ENCODE results near the gene LTBR. TPM values are rescaled to one million over a fixed set of nuclear protein-coding genes. Genes with fewer than 3 reads are reported as not detected.

The LTBR gene
- total and polyA plus RNA-seq, 4 donors = 6.8 to 43.5 (median 21.1) TPM

- H3K27ac ChIP-seq (ENCODE audit: low read depth, low read length) = no peak overlapping the region
- 85% methylated on average over 7 of the region's 8 CpGs for WGBS (ENCODE audit: insufficient coverage)
- no peak for DNase-seq (ENCODE audit: low read depth in 4 of 6, low spot score in 6 of 6)
These were observed 10.4 kb downstream of the LTBR start for GRCh38 chr12:6394398-6394797.

GRCh38 chr12:6396031-6396430 is 12.1 kb downstream of the LTBR start:
- no peak overlapping the region for H3K27ac ChIP-seq (ENCODE audit: low read depth, low read length)
- 36% methylated on average over 1 of the region's 2 CpGs for WGBS (ENCODE audit: insufficient coverage)

More at GRCh38 chr12:6394398-6394797, 10.4 kb downstream of the LTBR start:
- H3K4me3 ChIP-seq (ENCODE audit: low read depth, low read length) = no peak overlapping the region
- peaks cover 4% of the 10 kb centered on the region for H3K36me3 ChIP-seq (ENCODE audit: control insufficient read depth, insufficient read depth, low read length)
- H3K4me1 ChIP-seq (ENCODE audit: control insufficient read depth, insufficient read depth, low read length) = no peaks in the 10 kb centered on the region
- H3K27me3 ChIP-seq (ENCODE audit: control insufficient read depth, insufficient read depth, low read length) = no peaks in the 10 kb centered on the region
- no peaks in the 10 kb centered on the region for H3K9me3 ChIP-seq (ENCODE audit: control insufficient read depth, insufficient read depth, low read length)

GRCh38 chr12:6399884-6400644 is 16.1 kb downstream of the LTBR start:
- H3K4me1 ChIP-seq (ENCODE audit: control insufficient read depth, insufficient read depth, low read length) = no peaks in the 10 kb centered on the region
- DNase-seq (ENCODE audit: low read depth in 4 of 6, low spot score in 6 of 6) = no peak
- H3K27me3 ChIP-seq (ENCODE audit: control insufficient read depth, insufficient read depth, low read length) = no peaks in the 10 kb centered on the region
- no peaks in the 10 kb centered on the region for H3K9me3 ChIP-seq (ENCODE audit: control insufficient read depth, insufficient read depth, low read length)
- WGBS (ENCODE audit: insufficient coverage) = no CpG with 5 or more reads among the region's 7 CpGs
- H3K4me3 ChIP-seq (ENCODE audit: low read depth, low read length) = no peak overlapping the region
- no peak overlapping the region for H3K27ac ChIP-seq (ENCODE audit: low read depth, low read length)
- no peaks in the 10 kb centered on the region for H3K36me3 ChIP-seq (ENCODE audit: control insufficient read depth, insufficient read depth, low read length)

More at GRCh38 chr12:6396031-6396430, 12.1 kb downstream of the LTBR start:
- DNase-seq (ENCODE audit: low read depth in 4 of 6, low spot score in 6 of 6) = no peak
- Histone ChIP-seq H3K36me3 (ENCODE audit: control insufficient read depth, insufficient read depth, low read length) (peaks cover 1% of the 10 kb centered on the region), H3K27me3 (ENCODE audit: control insufficient read depth, insufficient read depth, low read length) (no peaks in the 10 kb centered on the region), H3K4me1 (ENCODE audit: control insufficient read depth, insufficient read depth, low read length) (no peaks in the 10 kb centered on the region), H3K9me3 (ENCODE audit: control insufficient read depth, insufficient read depth, low read length) (no peaks in the 10 kb centered on the region), H3K4me3 (ENCODE audit: low read depth, low read length) (no peak overlapping the region)

- Histone ChIP-seq H3K27me3 (ENCODE audit: control insufficient read depth, insufficient read depth, low read length) (no peaks in the 10 kb centered on the region), H3K4me1 (ENCODE audit: control insufficient read depth, insufficient read depth, low read length) (no peaks in the 10 kb centered on the region), H3K36me3 (ENCODE audit: control insufficient read depth, insufficient read depth, low read length) (no peaks in the 10 kb centered on the region), H3K9me3 (ENCODE audit: control insufficient read depth, insufficient read depth, low read length) (no peaks in the 10 kb centered on the region), H3K4me3 (ENCODE audit: low read depth, low read length) (no peak overlapping the region), H3K27ac (ENCODE audit: low read depth, low read length) (no peak overlapping the region)
- DNase-seq (ENCODE audit: low read depth in 4 of 6, low spot score in 6 of 6) = no peak
- WGBS (ENCODE audit: insufficient coverage) = no CpG with 5 or more reads among the region's 5 CpGs
These were observed 20.4 kb downstream of the LTBR start for GRCh38 chr12:6404390-6404789.

DNA sequence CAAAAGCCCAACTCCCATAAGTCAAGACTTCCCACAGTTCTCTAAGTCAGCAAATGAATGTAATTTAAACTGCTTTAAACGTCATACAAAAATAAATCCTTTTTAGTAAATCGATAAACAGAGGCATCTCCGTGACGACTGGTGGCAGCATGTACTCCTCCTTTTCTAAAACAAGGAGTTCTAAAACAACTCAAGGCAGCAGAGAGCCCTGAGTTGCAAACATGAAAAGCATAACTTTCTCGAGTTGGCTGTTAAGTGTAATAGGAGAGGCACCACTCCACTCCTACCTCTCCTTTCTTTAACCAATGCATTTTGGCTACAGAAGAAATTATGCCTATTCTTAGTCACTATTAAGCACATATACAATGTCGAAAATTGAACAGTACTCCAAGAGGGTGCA is 22.0 kb downstream of the LTBR start:
- Histone ChIP-seq H3K27ac (ENCODE audit: low read depth, low read length) (no peak overlapping the region), H3K27me3 (ENCODE audit: control insufficient read depth, insufficient read depth, low read length) (no peaks in the 10 kb centered on the region), H3K4me3 (ENCODE audit: low read depth, low read length) (no peak overlapping the region), H3K9me3 (ENCODE audit: control insufficient read depth, insufficient read depth, low read length) (no peaks in the 10 kb centered on the region), H3K4me1 (ENCODE audit: control insufficient read depth, insufficient read depth, low read length) (no peaks in the 10 kb centered on the region), H3K36me3 (ENCODE audit: control insufficient read depth, insufficient read depth, low read length) (no peaks in the 10 kb centered on the region)
- no peak for DNase-seq (ENCODE audit: low read depth in 4 of 6, low spot score in 6 of 6)
- WGBS (ENCODE audit: insufficient coverage) = no CpG with 5 or more reads among the region's 6 CpGs

- Histone ChIP-seq H3K36me3 (ENCODE audit: control insufficient read depth, insufficient read depth, low read length) (no peaks in the 10 kb centered on the region), H3K27me3 (ENCODE audit: control insufficient read depth, insufficient read depth, low read length) (no peaks in the 10 kb centered on the region), H3K4me1 (ENCODE audit: control insufficient read depth, insufficient read depth, low read length) (no peaks in the 10 kb centered on the region), H3K9me3 (ENCODE audit: control insufficient read depth, insufficient read depth, low read length) (no peaks in the 10 kb centered on the region), H3K4me3 (ENCODE audit: low read depth, low read length) (no peak overlapping the region), H3K27ac (ENCODE audit: low read depth, low read length) (no peak overlapping the region)
- 93% methylated on average over 3 of the region's 10 CpGs for WGBS (ENCODE audit: insufficient coverage)
- no peak for DNase-seq (ENCODE audit: low read depth in 4 of 6, low spot score in 6 of 6)
These were observed 23.4 kb downstream of the LTBR start for GRCh38 chr12:6407236-6407954.

DNA sequence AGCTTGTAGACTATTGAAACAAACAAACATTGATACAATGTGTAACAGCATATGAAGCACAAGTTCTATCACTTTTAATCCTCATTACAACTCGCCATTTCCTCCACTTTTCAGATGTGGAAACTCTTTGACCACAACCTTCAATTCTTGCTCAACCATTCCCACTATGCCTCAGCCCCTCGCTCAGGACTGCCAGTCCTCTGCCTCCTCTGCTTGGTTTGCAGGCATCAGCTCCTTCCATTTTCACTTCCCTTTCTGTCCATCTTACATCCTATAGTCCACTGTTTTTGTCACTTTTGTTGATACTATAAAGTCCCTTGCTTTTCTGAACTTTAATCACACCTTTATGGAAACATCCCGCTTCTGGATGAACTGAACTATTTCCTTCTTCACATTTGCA is 32.6 kb downstream of the LTBR start:
- no peak for DNase-seq (ENCODE audit: low read depth in 4 of 6, low spot score in 6 of 6)
- Histone ChIP-seq H3K36me3 (ENCODE audit: control insufficient read depth, insufficient read depth, low read length) (no peaks in the 10 kb centered on the region), H3K4me3 (ENCODE audit: low read depth, low read length) (no peak overlapping the region), H3K4me1 (ENCODE audit: control insufficient read depth, insufficient read depth, low read length) (no peaks in the 10 kb centered on the region), H3K27me3 (ENCODE audit: control insufficient read depth, insufficient read depth, low read length) (no peaks in the 10 kb centered on the region), H3K27ac (ENCODE audit: low read depth, low read length) (no peak overlapping the region), H3K9me3 (ENCODE audit: control insufficient read depth, insufficient read depth, low read length) (no peaks in the 10 kb centered on the region)
- WGBS (ENCODE audit: insufficient coverage) = 94% methylated on average over 3 of the region's 3 CpGs

GRCh38 chr12:6418796-6419195 is 34.8 kb downstream of the LTBR start:
- H3K27me3 ChIP-seq (ENCODE audit: control insufficient read depth, insufficient read depth, low read length) = no peaks in the 10 kb centered on the region
- no peaks in the 10 kb centered on the region for H3K36me3 ChIP-seq (ENCODE audit: control insufficient read depth, insufficient read depth, low read length)
- no peaks in the 10 kb centered on the region for H3K9me3 ChIP-seq (ENCODE audit: control insufficient read depth, insufficient read depth, low read length)
- no peaks in the 10 kb centered on the region for H3K4me1 ChIP-seq (ENCODE audit: control insufficient read depth, insufficient read depth, low read length)
- 89% methylated on average over 6 of the region's 6 CpGs for WGBS (ENCODE audit: insufficient coverage)
- H3K4me3 ChIP-seq (ENCODE audit: low read depth, low read length) = no peak overlapping the region
- no peak overlapping the region for H3K27ac ChIP-seq (ENCODE audit: low read depth, low read length)
- no peak for DNase-seq (ENCODE audit: low read depth in 4 of 6, low spot score in 6 of 6)

DNA sequence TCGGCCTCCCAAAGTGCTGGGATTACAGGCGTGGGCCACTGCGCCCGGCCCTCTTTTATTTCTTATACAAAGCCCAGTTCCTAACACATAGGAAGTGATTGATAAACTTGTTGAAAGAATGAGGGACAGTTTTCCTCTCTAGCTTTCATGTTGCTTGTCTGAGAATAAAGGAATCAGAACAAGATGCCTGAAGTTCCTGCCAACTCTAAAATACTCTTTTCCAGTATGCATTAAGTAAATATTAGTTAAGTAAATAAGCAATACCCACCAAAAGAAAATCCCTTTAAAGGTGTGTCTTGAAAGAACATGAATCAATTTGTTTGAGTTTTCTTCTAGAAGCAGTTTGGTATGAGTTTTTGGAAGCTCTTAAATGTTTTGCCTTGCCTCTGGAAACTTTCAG is 36.4 kb downstream of the LTBR start:
- no peaks in the 10 kb centered on the region for H3K27me3 ChIP-seq (ENCODE audit: control insufficient read depth, insufficient read depth, low read length)
- no peaks in the 10 kb centered on the region for H3K36me3 ChIP-seq (ENCODE audit: control insufficient read depth, insufficient read depth, low read length)
- no peak overlapping the region for H3K27ac ChIP-seq (ENCODE audit: low read depth, low read length)
- H3K4me1 ChIP-seq (ENCODE audit: control insufficient read depth, insufficient read depth, low read length) = no peaks in the 10 kb centered on the region
- no peak for DNase-seq (ENCODE audit: low read depth in 4 of 6, low spot score in 6 of 6)
- H3K4me3 ChIP-seq (ENCODE audit: low read depth, low read length) = no peak overlapping the region
- H3K9me3 ChIP-seq (ENCODE audit: control insufficient read depth, insufficient read depth, low read length) = no peaks in the 10 kb centered on the region
- WGBS (ENCODE audit: insufficient coverage) = no CpG with 5 or more reads among the region's 4 CpGs

Measured in spinal cord (tissue), 10 donors.